HEK293T (cell line): ENCODE data around the gene CCDC17.

Experiments used
- NFRKB ChIP-seq: fragments of 450-650 bp; IDR thresholded peaks from 2 replicates; pipeline ENCODE4 v1.6.1; 2016; ENCODE audit warnings: mild to moderate bottlenecking, moderate library complexity
- ZNF384 ChIP-seq: fragments of 450-650 bp; IDR thresholded peaks from 2 replicates; pipeline ENCODE4 v1.6.1; 2016

- TF ChIP-seq NFRKB (no peak), ZNF384 (no peak)
These were observed 5.2 kb upstream of the CCDC17 start for GRCh38 chr1:45629035-45629434.
